Smooth muscle cell of the brain vasculature (primary cell): ENCODE results near the gene OXSM.

Source experiments
- DNase-seq: peaks from one replicate; pipeline ENCODE4 v3.0.0-alpha.2; 2012; ENCODE audit warnings: low read depth, low spot score

Gene OXSM

DNA sequence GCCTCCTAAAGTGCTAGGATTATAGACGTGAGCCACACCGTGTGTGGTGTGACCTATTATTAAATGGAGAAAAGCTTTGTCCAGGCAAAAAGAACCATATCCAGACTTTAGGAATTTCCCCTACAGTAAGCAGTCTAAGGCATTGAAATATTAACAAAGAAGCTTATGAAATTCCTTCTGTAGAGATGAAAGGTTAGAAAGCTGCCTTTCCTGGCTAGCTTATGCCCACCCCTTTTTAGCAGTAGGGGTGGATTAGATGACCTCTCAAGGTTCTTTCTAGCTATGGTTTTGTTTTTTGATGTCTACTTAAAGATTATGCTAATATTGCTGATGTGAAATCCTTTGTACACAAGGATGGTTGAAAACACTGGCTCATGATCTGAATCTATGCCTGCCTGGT is 13.9 kb downstream of the OXSM start:
- no peak for DNase-seq

DNA sequence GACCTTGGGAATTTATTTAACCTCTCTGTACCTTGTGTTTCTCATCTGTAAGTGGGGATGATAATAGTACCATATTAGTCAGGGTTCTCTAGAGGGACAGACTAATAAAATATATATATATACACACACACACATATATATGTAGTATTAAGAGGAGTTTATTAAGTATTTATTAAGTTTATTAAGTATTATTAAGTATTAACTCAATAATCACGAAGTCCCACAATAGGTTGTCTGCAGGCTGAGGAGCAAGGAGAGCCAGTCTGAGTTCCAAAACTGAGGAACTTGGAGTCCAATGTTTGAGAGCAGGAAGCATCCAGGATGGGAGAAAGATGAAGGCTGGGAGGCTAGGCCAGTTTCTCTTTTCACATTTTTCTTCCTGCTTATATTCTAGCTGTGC is 14.8 kb downstream of the OXSM start:
- DNase-seq: no peak

DNA sequence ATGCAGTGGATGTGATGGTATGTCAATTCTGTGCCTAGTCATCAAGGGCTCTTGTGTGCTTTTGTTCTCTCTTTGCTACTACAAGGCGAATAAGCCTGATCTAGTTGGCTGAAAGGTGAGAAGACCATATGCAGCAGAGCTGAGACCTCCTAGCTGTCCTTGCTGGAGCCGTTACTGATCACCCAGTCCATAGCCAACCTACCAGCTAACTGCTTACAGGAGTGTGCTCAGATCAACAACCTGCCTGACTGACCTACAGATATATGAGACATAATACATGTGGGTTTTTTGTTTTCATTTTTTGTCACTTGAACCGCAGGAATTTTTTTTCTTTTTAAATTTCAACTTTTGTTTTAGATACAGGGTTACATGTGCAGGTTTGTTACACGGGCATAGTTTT is 22.8 kb downstream of the OXSM start:
- no peak for DNase-seq

DNA sequence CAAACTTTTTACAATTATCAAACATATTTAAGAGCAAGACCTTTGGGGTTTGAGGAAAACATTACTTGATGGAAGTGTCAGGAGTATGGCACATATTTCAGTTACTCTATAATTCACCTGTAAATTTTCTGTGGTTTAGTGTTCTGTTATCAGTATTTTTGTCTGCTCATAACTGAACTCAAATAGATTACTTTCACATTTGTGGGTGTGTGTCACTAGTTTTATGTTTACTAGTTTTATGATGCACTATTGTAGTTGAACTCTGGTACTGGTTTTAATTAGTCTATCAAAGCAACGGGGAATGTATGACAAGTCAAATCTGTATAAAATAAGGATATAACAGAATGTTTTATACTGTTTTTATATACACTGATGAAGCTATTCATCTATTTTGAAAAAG is 27.2 kb downstream of the OXSM start:
- no peak for DNase-seq

DNA sequence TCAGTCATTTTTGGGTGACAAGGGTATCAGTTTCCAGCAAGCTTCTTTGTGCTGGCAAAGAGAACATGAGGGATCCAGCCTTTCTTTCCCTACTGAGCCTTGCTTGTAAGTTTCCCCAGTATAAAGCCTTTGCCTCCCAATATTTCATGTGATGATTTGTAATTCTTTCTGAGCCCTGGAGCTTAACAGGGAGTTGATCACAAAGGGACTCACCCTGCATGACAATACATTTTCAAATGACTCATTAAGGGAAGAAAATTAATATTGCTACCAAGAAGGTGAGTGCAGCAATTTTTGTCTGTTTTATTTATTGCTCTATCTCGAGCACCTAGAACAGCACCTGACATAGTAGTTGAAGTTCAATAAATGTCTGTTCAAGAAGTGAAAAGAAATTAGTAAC is 27.7 kb downstream of the OXSM start:
- no peak for DNase-seq

DNA sequence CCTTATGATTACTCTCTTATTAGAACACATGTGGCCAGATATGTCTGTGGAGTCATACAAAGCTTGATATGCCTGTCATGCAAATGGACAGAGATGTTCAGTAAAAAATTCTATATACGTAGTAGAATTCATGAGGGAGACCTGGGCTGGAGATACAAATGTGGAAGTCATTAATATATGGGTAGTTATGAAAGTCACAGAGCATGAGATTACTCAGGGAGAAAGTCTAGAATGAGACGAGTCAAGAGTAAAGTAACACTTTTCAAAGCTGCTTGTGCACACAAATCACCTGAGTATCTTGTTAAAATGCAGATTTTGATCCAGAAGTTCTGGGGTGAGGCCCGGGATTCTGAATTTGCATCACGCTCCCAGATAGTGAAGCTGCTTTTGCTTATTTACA is 28.4 kb downstream of the OXSM start:
- DNase-seq: no peak

DNA sequence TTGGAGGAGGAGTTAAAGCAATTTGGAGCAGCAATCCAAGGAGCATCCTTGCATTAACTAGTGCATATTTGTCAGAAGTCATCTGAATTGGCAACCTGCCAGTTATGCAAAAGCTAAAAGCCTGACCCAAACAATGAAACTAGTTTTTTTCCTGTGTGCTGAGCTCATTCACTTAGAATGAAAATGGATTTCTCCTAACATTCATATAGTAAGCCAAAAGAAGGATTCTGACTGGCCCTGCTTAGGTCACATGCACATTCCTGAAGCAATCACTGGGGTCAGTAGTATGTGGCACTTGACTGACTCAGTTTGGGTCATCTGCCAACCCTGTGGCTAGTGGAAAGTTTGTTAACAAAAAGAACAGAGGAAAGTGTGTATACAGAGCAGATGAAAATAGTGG is 30.5 kb downstream of the OXSM start:
- DNase-seq: no peak

DNA sequence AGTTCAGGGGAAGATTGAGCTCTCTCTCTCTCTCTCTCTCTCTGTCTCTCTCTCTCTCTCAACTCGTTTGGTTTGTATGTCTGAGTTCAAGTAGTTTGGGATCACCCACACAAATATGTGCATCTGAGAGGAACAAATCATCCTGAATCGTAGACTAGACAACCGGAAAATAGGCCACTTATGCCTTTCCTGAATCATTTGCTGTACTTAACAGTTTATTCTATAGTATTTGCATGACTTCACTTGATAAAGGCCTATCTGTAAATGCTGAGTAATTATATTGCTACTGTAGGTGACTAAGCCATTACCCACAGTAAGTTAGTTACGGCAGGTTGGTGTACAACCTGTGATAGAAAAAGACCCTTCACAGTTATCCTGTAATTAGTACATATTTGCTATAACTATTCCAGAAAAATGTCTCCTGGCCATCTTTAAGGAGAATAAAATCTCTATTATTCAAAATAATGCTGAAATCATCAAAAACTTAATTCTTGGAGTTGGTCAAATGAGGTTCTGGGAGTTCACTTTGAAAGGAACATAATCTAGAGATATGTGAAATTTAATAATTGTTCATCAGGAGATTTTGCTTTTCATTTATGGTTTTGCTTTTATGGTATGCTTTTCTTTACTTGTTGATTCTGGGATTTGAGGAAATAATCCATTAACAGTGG is 31.1 kb downstream of the OXSM start:
- no peak for DNase-seq

DNA sequence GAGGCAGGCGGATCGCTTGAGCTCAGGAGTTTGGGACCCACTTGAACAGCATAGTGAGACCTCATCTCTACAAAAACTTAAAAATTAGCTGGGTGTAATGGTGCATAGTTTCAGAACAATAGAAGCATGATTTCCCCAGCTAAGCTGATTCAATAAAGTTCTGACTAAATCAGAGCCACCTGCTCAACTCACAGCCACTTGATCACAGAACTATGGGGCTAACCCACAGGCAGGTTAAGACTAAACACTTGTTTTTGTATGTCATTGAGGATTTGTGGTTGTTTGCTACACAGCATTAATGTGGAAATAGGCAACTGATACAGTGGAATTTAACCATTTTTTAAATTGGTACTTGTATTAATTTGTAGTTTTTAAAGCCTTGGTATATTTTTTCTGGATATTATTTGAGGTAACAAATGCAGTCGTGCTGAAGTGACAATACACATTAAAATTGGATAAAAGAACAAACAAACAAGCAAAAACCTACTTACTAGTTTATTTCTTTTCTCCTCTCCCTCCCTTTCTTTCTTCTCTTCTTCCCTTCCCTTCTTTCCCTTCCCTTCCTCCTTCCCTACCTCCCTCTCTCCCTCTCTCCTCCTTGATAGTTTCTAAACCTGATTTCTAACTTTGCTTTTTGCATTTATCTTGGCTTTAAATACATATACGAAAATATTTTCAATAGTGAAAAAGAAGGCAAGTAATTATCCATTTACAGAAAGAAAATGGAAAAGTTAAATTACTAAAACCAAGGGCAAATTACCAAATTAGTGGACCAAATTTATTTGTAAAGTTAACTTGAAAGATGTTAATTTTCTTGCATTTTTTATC is 32.1 kb downstream of the OXSM start:
- DNase-seq: no peak

DNA sequence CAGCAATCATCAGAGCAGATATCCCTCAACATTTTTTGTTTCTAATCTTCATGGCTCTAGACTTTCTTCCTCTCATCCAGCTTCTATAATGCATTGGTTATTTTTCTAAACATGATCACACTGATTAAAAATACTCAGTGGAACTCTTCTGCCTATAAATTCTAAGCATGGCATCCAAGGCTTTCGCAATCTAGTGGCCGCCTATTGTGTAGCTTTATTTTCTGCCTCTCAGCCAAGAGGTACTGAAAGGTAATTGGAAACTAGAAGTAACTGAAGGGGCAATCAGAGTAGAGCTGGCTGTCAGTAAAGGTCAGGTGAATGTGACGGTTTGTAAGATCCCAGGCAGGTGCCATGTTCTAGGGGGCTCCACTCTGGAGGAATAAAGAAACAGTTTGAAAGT is 33.4 kb downstream of the OXSM start:
- no peak for DNase-seq

DNA sequence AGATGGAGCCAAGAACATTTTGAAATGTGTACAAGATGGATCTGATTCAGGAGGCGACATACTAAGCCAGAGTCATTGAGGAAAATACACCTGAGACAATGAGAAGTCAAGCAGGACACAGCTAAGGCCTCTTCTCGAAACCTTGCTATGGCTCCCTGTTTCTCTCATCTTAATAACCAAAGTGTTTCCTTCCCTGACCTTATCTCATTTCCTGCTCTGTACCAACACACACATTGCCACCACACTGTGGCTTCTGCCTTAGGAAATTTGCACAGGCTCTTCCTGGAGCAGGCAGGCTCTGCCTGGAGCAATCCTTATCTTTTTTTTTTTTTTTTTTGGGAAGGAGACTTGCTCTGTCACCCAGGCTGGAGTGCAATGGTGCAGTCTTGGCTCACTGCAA is 36.6 kb downstream of the OXSM start:
- no peak for DNase-seq

DNA sequence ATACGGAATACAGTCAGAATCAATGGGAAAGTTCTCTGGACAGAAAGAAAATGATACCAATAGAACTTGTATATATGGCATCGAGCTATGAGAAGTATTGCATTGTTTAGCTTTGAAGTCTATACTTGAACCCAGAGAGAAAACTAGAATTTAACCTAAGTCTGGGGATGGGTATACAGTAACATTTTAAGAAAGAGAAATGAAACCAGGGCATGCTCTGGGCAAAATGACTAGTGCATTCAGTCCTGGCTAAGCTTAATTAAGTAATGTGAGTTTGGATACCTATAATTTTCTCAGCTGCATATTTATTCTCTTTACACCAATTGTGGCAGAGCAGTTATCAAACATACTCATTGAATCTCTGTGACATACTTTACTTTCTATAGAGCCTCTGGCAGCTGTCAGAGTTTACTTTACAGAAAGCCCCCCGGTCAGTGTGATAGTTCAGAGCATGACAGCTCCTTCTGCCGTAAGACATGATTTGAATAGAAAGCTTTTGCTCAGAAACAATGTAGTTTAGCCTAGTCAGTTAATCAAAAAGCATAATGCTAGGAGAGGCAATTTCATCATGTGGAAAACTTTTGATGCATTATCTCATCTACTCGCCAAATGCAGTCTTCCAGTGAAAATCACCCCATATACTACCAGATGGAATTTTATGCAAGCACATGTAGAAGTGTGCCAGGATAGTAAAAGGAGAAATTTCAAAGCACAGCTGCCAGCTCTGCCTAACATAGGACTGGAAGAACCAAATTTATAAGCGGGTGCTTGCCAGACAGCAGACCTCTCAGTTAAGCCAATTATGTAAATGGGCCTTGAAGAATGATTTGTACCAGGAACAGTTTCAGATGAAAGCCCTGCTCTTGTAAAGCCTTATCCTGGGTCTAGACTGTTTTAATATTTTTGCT is 40.7 kb downstream of the OXSM start:
- no peak for DNase-seq

DNA sequence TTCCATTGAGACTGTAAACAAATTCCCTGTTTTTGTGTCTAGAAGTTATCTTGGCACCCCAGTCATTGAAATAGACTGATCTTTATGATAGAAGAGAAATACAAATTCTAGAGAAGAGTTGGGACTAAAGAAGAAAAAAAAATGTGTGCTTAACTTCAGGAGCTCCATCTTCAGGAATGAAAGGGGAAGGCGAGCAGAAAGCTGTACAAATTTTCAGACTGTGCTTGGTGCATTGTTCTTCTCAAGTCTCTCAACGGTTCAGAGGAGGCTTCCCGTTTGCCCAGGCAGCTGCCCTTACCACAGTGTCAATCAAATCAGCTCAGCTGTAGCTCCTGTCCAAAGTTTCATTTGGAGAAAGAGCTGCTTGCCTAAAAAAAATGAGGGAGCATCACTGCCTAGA is 41.7 kb downstream of the OXSM start:
- no peak for DNase-seq

DNA sequence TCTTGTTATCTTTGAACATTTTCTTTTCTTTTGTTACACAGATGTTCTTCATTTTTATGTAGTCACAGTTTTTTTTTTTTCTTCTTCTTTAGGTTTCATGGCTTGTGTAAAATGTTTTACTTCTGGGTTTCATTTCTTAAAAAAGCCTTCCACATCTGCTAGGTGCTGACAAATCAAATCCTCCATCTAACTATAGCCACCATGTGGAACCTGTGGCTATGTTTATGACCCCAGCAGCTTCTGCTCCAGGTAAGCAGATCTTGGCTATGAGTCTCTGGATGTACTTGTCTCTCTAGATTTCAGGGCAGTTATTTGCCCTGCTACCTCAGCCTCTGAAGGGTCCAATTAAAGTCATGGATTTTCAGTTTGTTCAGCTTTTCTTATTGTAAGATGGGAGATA is 44.5 kb downstream of the OXSM start:
- no peak for DNase-seq

DNA sequence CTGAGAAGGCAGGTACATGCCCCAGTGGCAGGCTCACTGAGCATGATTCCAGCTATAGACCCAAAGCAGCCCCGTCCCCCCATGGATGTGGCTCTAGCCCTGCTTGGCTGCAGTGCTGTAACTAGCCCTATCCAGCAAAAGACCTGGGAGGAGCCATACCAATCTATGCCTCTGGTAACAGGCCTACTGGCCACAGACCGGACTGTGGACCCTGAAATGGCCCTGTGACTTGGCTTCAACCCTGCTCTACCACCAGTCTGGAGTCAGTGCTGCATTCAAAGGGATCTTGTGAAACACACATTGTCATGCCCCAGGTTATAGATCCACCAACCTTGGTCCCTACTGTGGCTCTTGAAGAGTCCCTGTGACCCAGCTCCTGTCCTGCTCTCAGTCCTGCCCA is 46.7 kb downstream of the OXSM start:
- DNase-seq: no peak

DNA sequence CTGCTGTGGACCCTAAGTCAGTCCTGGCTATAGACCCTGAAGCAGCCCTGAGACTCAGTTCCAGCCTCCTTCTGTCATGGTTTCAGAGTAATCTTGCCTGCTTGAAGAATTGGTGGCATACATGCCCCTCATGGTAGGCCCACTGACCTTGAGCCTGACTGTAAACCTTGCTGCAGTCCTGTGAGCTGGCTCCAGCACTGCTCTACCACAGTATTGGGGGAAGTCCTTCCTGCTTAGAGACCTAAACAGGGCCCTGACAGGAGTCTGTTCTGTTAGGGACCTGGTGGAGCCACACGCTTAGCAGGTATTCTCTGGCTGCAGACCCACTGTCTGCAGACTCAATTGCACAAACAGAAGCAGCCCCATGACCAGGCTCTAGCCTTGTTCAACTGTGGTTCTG is 47.1 kb downstream of the OXSM start:
- DNase-seq: no peak

DNA sequence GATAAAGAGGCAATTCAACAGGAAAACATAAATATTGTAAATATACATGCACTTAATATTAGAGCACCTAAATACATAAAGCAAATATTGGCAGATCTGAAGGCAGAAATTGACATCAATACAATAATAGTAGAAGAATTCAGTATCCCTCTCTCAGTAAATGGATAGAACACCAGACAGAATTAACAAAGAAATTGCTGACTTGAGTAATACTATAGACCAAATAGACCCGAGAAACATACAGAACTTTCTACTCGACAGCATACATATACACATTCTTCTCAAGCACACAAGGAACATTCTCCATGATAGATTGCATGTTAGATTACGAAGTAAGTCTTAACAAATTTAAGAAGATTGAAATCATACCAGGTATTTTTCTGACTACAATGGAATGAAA is 50.2 kb downstream of the OXSM start:
- DNase-seq: no peak

DNA sequence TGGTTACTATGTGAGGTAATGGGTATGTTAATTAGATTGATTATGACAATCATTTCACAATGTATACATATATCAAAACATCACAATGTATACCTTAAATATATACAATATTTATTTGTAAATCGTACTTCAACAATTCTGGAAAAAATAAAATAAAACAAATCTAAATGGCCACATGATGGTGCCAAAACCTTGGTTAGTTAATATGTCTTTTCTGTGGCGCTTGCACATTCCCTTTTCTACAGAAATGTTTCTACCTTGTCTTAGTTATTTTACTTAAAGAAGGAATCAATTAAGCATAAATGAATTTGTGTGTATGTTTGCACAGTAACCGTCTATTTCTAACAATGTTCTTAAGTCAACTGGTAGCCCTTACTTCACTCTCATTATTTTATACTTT is 53.4 kb downstream of the OXSM start:
- no peak for DNase-seq
